ENCODE measurements around the gene PDE4D.

Gene PDE4D

DNA sequence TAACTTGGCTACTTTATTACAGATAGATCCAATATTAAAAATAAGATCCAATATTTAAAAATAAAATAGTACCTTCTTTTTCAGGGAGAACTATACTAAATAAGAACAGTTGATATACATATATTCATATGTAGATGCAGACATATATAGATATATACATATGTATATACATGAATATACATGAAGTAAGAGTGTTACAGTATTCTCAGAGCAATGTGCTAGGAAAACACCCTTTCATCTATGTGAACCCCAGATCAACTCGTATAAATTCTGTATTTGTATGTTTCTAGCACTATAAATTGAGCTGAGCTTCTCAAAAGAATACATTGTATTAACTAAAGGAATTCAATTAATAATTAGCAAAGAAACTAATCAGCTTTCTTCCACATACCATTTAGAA, 287.6 kb downstream of the PDE4D start:
- DNase-seq = no peak
- TF ChIP-seq, protein P1, sequence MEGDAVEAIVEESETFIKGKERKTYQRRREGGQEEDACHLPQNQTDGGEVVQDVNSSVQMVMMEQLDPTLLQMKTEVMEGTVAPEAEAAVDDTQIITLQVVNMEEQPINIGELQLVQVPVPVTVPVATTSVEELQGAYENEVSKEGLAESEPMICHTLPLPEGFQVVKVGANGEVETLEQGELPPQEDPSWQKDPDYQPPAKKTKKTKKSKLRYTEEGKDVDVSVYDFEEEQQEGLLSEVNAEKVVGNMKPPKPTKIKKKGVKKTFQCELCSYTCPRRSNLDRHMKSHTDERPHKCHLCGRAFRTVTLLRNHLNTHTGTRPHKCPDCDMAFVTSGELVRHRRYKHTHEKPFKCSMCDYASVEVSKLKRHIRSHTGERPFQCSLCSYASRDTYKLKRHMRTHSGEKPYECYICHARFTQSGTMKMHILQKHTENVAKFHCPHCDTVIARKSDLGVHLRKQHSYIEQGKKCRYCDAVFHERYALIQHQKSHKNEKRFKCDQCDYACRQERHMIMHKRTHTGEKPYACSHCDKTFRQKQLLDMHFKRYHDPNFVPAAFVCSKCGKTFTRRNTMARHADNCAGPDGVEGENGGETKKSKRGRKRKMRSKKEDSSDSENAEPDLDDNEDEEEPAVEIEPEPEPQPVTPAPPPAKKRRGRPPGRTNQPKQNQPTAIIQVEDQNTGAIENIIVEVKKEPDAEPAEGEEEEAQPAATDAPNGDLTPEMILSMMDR (IDR thresholded peaks at IDR 0.05; ENCODE audit: low read depth, low read length) = no peak
- H3K4me1 ChIP-seq = no peaks in the 10 kb centered on the region; the same call in 1 of the 2 replicates
- no peaks in the 10 kb centered on the region for H3K9me3 ChIP-seq
- no peaks in the 10 kb centered on the region for H3K36me3 ChIP-seq
- H3K27me3 ChIP-seq = no peaks in the 10 kb centered on the region
- no peak overlapping the region for H3K4me3 ChIP-seq (ENCODE audit: low read depth, low read length)

DNA sequence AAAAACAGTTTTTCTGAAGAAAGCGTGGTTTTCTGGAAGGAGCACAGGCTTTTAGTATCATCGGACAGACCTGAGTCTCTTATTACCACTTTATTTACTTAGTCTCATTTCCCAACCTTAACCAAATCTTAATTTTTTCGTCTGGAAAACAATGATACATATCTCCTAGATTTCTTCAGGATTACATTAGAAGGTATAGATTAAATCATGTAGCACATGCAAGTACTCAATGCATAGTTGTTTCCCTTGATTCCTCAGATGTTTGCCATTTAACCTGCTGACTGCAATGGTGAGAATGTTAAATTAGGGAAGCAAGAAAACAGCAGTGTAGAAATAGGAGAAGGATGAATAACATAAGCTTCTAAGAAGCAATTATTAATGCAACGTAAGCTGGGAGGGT, 289.4 kb downstream of the PDE4D start:
- Histone ChIP-seq H3K4me3 (ENCODE audit: low read depth, low read length) (no peak overlapping the region), H3K27me3 (no peaks in the 10 kb centered on the region), H3K9me3 (no peaks in the 10 kb centered on the region), H3K36me3 (no peaks in the 10 kb centered on the region), H3K4me1 (no peaks in the 10 kb centered on the region; the same call in 1 of the 2 replicates)
- DNase-seq = no peak
- TF ChIP-seq, protein P1 (IDR thresholded peaks at IDR 0.05; ENCODE audit: low read depth, low read length) = no peak

DNA sequence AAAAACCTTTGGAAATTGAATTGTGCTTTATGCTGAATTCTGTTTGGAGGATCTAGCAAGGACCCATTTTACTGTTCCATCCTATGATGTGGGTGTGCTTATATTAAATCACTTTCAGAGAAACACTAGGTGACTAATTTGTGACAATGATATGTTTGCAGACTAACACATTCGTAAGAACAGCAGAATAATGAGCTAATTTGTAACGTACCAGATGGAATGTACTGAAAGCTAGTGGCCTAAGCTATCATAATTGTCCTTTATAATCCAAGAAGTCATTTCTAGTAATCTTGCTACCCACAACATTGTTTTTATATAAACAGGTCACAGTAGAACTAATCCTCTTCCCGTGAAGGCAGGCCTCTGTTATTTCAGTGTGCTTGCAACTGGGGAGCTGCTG, 292.5 kb downstream of the PDE4D start:
- no peak for DNase-seq

DNA sequence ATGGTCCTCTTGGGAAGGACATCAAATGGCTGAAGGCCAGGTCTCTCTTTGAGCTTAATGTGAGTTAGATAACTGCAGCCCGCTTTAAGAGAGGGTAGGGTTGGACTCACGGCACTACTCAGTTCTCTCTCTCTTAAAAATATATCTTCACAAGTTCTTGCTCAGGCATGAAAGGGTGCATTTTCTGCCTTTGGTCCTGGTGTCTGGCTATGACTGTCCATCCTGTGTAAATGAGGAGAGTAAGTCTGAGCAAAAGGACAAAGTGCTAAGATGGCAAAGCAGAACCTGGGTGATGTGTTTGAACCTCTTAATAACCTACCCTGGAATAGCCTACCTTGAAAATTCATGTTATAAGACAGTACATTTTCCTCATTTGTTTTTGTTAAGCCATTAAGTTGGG, 293.4 kb downstream of the PDE4D start:
- no peaks in the 10 kb centered on the region for H3K27me3 ChIP-seq
- H3K4me1 ChIP-seq = peaks cover 10% of the 10 kb centered on the region
- no peak overlapping the region for H3K4me3 ChIP-seq (ENCODE audit: low read depth, low read length)
- TF ChIP-seq, protein P1 (IDR thresholded peaks at IDR 0.05; ENCODE audit: low read depth, low read length) = no peak
- no peaks in the 10 kb centered on the region for H3K36me3 ChIP-seq
- DNase-seq = no peak
- no peaks in the 10 kb centered on the region for H3K9me3 ChIP-seq

More for the DNA sequence above, 292.5 kb downstream of the PDE4D start:
- TF ChIP-seq, protein P1 (IDR thresholded peaks at IDR 0.05; ENCODE audit: low read depth, low read length) = no peak
- Histone ChIP-seq H3K4me3 (ENCODE audit: low read depth, low read length) (no peak overlapping the region), H3K9me3 (no peaks in the 10 kb centered on the region), H3K27me3 (no peaks in the 10 kb centered on the region), H3K36me3 (no peaks in the 10 kb centered on the region), H3K4me1 (peaks cover 10% of the 10 kb centered on the region)

DNA sequence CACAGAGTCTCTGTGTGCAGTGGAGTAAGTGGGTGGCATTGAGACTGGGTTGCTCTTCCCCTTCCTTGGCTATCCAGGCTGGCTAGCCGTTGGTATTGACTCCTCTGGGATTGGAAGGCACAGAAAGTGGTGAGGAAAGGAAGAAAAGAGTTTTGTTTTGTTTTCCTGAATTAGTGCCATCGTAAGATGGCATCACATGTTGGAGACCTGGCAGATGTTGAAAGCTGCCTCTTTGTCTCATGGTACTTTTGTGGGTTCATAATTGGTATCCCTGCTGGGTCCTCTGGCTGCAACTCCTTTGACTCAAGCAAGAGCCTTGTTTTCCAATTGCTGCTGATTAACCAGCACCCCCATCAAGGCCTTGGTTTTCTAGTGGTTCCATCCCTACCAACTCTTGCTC, 293.8 kb downstream of the PDE4D start:
- TF ChIP-seq, protein P1 (IDR thresholded peaks at IDR 0.05; ENCODE audit: low read depth, low read length) = no peak
- Histone ChIP-seq H3K9me3 (no peaks in the 10 kb centered on the region), H3K27me3 (no peaks in the 10 kb centered on the region), H3K4me1 (peaks cover 10% of the 10 kb centered on the region), H3K36me3 (no peaks in the 10 kb centered on the region), H3K4me3 (ENCODE audit: low read depth, low read length) (no peak overlapping the region)
- DNase-seq = no peak

DNA sequence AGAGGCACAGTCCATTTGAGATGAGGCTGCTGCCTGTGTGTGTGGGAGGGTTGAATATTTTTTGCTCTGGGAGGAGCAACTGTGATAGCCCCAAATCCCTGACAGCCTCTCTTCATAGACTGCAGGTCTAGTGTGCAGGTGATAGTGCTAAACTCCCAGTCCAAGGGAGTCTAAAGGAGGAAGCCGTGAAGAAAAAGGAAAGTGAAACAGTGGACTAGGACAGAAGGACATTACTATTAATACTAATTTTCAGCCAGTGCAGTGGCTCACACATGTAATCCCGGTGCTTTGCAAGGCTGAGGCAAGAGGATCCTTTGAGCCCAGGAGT, 295.0 kb downstream of the PDE4D start:
- no peaks in the 10 kb centered on the region for H3K9me3 ChIP-seq
- H3K4me1 ChIP-seq = peaks cover 10% of the 10 kb centered on the region
- DNase-seq = no peak
- H3K4me3 ChIP-seq (ENCODE audit: low read depth, low read length) = no peak overlapping the region
- H3K27me3 ChIP-seq = no peaks in the 10 kb centered on the region
- TF ChIP-seq, protein P1 (IDR thresholded peaks at IDR 0.05; ENCODE audit: low read depth, low read length) = no peak
- H3K36me3 ChIP-seq = no peaks in the 10 kb centered on the region

All from BE2C (cell line).